Ramos (cell line): Measurements from ENCODE around the gene HS1BP3.

Experiments used
- in situ Hi-C: fragments of 300-500 bp; cut with MboI; formaldehyde crosslinking; loops from one replicate; pipeline ENCODE4 v1.14.3; 2022; ENCODE audit warnings: low sequenced_read_pairs; ENCODE audit not compliant: unreplicated experiment

HS1BP3 gene

GRCh38 chr2:20609995-20610357 lies 40.9 kb downstream of the HS1BP3 start:
- in situ Hi-C loops: no loop called here

- in situ Hi-C loops: no loop called here
Measured at GRCh38 chr2:20609349-20609994, 41.4 kb downstream of the HS1BP3 start.

- in situ Hi-C loops: no loop called here
Measured at GRCh38 chr2:20608666-20609348, 42.1 kb downstream of the HS1BP3 start.

- in situ Hi-C loops: no loop called here
Measured at GRCh38 chr2:20607446-20607845, 43.5 kb downstream of the HS1BP3 start.

- in situ Hi-C loops: no loop called here
Measured at GRCh38 chr2:20606198-20606597, 44.7 kb downstream of the HS1BP3 start.

- in situ Hi-C loops: no loop called here
Measured at GRCh38 chr2:20604951-20605381, 45.9 kb downstream of the HS1BP3 start.

- in situ Hi-C loops: no loop called here
Measured at GRCh38 chr2:20604401-20604911, 46.4 kb downstream of the HS1BP3 start.

- in situ Hi-C loops: no loop called here
Measured at GRCh38 chr2:20603791-20604190, 47.1 kb downstream of the HS1BP3 start.

GRCh38 chr2:20602803-20603202 lies 48.1 kb downstream of the HS1BP3 start:
- in situ Hi-C loops: no loop called here

- in situ Hi-C loops: no loop called here
Measured at GRCh38 chr2:20600756-20601325, 50.1 kb downstream of the HS1BP3 start.

- in situ Hi-C loops: no loop called here
Measured at GRCh38 chr2:20599861-20600461, 50.9 kb downstream of the HS1BP3 start.

GRCh38 chr2:20599001-20599600 lies 51.8 kb downstream of the HS1BP3 start:
- in situ Hi-C loops: no loop called here

- in situ Hi-C loops: no loop called here
Measured at GRCh38 chr2:20597860-20598183, 53.1 kb downstream of the HS1BP3 start.

- in situ Hi-C loops: no loop called here
Measured at GRCh38 chr2:20596973-20597859, 53.7 kb downstream of the HS1BP3 start.

- in situ Hi-C loops: no loop called here
Measured at GRCh38 chr2:20596193-20596972, 54.5 kb downstream of the HS1BP3 start.

GRCh38 chr2:20595439-20596192 lies 55.3 kb downstream of the HS1BP3 start:
- in situ Hi-C loops: no loop called here

- in situ Hi-C loops: no loop called here
Measured at GRCh38 chr2:20594957-20595356, 55.9 kb downstream of the HS1BP3 start.

- in situ Hi-C loops: no loop called here
Measured at GRCh38 chr2:20594048-20594750, 56.7 kb downstream of the HS1BP3 start.
